GM04504 (cell line): Measurements from ENCODE around the gene TMC8.
A peak's percentile ranks its signal among the peaks of the same experiment; 100 is the strongest.
"Not testable (repeated sequence)": the region's sequence is repeated elsewhere in the genome, so short reads cannot be mapped to it uniquely, and the experiment has no call there.

Experiments
- DNase-seq: peaks from one replicate; pipeline ENCODE4 v3.0.0-alpha.2; 2012; ENCODE audit warnings: low read depth

The TMC8 gene

DNA sequence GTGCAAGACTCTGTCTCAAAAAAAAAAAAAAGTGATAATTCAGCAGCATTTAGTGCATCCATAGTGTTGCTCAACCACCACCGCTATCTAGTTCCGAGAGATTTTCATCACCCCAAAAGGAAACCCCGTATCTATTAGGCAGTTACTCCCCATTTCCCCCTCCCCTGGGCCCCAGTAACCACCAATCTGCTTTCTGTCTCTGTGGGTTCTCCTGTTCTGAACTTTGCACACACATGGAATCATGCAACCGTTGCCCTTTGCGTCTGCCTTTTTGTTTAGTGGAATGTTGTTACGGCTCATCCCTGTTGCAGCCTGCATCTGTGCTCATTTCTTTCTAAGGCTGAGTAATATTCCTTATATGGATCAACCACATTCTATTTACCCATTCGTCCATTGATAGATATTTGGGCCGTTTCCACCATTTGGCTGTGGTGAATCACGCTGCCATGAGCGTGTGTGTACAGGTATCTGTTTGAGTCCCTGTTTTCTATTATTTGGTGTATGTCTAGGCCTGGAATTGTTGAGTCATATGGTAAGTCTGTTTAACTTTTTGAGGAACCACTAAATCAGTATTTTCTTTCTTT is 29.1 kb downstream of the TMC8 start:
- DNase-seq = peak; percentile 24

- no peak for DNase-seq
Observed at GRCh38 chr17:78163881-78164747, 33.5 kb downstream of the TMC8 start.

- DNase-seq = no peak
Observed at GRCh38 chr17:78164748-78165607, 34.4 kb downstream of the TMC8 start.

DNA sequence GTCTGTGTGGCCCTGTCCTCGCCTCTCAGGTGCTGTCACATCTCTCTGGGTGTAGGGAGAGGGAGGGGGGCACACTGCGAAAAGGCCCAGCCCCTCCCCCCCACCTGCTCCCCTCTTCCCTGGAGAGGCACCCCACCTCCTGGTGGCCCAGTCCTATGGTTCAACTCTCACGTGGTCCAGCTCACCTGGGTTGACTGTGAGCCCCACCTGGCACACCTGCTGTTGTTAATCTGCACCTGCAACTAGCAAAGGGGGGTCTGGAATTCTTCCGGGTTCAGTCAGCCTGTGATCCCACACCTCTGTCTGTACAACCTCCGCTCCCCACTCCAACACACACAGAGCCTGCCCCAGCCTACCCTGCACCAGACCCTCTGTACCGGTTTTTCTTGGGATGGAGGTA is 35.8 kb downstream of the TMC8 start:
- no peak for DNase-seq

GRCh38 chr17:78168242-78168902 is 37.8 kb downstream of the TMC8 start, which contains the start of gene SYNGR2:
Gene SYNGR2, plus strand, starts transcription at chr17:78168581. Its CDS starts 36 bp downstream, at chr17:78168617.
- peak; percentile 27 for DNase-seq

DNA sequence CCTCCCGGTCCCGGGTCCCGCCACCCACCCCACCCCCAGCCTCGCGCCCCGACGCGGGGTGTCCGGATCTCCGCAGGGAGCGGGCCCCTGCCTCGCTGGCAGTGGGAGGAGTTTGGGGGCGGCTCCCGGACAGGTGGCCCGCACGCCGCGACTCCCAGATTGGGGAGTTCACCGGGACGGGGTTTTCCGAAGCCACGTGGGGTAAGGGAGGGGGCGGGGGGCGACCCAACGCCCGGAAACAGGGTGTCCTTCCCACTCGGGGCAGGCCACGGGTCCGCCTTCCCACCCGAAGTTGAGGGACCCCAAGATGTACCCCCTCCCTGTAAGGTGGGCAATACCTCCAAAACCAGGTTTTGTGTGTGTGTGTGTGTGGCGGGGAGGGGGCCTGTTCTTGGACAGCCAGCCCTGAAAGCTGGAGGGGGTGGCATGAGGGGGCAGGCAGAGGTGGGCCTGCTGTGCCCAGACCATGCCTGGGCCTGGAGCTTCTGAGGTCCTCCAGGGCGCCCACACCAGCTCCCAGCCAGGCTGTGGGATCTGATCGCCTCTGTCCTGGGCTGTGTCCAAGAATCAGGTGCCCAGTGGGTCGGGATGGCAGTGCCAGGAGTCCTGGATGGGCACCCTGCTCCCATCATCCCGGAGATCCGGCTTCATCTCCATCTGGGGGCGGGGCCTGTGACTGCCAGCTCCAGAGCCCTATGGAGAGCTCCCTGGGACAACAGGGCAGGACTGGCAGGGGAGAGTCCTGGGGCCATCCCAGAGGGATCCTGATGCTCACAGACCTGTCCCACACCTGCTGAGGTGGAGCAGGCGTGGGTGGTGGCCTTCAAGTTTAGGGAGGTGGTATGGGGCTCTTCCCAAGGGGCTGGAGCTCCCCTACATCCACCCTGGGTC is 38.6 kb downstream of the TMC8 start:
- DNase-seq = no peak

DNA sequence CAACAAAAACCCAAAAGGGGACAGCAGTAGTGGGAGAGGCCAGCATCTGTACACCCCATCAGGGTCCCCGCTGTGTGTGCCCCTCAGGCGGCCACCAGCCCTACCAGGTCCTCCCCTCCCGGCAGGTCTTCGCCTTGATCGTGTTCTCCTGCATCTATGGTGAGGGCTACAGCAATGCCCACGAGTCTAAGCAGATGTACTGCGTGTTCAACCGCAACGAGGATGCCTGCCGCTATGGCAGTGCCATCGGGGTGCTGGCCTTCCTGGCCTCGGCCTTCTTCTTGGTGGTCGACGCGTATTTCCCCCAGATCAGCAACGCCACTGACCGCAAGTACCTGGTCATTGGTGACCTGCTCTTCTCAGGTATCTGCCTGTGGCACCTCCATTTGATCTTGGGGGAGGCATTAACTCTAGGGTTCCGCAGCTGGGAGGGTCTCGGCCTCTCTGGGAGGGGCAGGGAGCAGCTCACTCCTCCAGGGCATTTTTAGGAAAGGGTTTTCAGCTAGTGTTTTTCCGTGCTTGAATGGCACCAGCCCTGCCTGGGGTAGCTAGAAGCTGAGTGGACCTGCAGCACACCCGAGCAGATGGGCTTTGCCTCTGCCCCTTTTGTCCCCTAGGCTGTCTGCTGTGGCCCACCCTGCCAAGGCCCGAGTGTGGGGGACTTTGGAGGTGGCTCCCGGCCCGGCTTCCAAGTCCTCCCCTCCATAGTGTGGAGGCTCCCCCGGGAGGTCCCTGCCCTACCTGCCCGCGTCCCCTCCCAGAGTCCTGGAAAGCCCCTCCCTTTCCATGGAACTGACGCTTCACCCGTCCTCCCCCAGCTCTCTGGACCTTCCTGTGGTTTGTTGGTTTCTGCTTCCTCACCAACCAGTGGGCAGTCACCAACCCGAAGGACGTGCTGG is 40.4 kb downstream of the TMC8 start:
- no peak for DNase-seq

- DNase-seq = not testable (repeated sequence)
Observed at GRCh38 chr17:78171591-78172248, 41.1 kb downstream of the TMC8 start.

DNA sequence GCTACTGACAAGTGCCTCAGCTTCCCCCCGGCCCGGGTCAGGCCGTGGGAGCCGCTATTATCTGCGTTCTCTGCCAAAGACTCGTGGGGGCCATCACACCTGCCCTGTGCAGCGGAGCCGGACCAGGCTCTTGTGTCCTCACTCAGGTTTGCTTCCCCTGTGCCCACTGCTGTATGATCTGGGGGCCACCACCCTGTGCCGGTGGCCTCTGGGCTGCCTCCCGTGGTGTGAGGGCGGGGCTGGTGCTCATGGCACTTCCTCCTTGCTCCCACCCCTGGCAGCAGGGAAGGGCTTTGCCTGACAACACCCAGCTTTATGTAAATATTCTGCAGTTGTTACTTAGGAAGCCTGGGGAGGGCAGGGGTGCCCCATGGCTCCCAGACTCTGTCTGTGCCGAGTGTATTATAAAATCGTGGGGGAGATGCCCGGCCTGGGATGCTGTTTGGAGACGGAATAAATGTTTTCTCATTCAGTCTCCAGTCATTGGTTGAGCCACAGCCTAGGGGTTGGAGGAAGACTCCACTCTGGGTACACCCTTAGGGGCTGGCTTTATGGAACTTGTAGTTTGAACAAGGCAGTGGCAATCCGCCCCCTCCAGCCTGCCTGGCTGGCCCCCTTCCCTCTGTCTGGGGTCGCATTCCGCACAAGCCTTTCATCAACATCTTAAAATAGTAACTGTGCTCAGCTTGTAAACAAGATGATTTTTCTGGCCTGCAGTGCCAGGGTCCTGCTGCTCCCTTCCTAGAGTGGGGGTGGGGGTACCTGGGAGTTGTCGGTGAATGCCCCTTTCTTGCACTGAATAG is 41.9 kb downstream of the TMC8 start:
- DNase-seq = no peak

DNA sequence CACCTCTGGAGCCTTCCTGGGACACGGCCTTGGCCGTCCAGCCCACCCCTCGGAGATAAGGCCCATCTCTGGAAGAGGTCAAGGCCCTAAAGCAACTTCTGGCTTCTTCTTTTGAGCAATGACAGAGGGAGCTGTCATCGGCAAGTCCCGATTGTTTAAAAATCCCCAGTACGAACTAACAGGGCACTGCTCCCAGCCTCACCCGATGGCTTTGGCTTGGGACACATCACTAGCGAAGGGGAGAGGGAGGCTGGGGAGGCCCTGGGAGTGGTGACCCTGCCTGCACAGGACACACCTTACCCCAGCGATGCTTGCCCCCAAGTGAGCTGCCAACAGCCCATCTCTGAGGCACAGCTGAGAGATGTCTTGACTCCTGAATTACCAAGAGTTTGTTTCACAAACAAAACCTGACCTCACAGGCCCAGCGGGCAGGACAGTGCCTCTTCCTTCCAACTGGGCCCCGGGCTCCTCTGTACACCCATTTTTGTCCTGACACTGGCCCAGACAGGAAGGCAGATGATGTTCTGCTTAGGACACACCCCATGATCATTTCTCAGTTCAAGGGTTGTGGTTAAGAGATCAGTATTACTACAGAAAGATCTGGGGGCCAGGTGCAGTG is 42.6 kb downstream of the TMC8 start:
- DNase-seq = no peak

GRCh38 chr17:78174346-78174869 is 43.8 kb downstream of the TMC8 start:
- no peak for DNase-seq

DNA sequence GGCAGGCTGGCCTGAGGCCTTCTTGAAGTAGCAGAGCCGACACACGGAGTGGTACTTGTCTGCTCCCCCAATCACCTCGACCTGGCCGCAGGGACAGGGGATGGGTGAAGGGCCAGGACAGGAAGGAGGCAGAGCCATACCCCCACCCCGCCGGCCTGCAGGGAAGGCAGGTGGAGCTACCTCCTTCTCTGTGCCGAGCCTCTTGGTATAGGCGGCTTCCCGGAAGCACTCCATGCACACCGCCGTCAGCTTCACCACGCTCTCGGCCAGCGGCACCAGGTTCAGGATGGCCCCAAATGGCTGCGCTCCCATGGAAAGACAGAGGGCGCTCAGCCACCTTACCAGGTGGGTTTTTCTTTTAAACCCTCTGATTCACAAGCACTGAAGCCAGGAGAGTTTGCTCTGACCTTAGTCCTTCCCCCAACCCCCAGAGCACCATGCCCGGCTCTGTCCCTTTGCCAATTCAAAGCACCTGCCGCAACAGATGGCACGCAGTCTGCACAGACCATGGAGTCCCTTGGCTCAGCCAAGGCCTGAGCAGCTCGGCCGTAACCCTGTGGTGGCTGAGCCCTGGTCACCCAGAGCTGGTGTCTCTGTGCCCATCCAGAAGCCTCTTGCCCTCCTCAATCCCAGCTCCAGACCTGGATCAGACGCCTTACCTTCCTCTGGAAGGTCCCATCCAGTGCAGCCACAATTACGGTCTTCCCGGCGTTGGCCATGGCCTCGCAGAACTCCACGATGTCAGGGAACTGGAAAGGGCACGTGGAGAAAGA is 44.5 kb downstream of the TMC8 start:
- no peak for DNase-seq

DNA sequence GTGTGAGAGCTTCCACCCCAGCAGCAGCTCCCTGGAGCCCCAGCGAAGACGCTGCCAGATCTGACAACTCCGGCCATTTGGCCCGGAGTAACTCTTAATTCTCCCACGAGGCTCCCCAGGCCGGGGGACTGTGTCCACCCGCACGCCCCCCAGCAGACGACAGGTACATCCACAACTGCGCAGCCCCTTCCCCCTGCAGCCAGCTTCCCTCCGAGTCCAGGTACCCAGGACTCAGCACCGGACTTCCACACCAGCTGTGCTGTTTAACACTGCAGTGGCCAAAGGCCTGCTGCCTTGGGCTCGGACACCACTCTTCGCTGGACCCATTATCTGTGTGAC is 45.0 kb downstream of the TMC8 start:
- DNase-seq = no peak

- no peak for DNase-seq
Observed at GRCh38 chr17:78176548-78177025, 46.0 kb downstream of the TMC8 start.

DNA sequence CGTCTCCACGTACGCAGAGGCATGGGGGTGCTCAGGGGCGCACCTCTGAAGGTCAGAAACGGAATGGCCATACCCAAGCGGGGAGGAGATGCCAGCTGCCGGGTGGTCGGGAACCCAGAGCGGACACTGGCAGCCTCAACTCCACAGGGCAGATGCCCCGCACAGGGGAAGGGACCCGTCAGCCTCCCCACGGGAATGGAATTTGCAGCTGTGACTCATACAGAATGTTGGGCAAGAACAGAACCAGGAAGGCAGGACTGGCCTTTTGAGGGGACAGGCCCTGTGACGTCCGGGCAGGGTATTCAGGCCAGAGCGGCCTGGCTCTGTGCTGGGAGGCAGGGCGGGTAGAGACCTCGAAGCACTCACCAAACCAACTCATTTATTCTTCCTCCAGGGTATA is 48.8 kb downstream of the TMC8 start:
- no peak for DNase-seq

DNA sequence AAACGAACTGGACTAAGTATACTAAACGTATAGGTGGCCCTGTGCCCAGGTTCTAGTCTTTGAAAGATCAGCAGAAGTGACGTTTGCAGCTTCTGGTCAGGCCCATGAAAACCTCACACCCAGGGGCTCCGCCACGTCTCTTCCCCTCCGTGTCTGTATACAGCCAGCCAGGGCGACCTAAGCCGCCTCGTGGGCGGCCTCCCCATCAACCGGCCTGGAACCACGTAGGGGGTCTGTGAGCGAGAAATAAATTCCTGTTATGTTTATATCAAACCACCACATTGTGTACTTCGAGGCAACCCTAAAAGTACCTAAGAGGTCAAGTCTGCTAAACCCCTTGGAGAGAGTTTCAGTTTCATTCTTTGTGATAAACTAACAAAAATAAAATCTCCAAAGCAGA is 49.5 kb downstream of the TMC8 start:
- no peak for DNase-seq

- DNase-seq = no peak
Observed at GRCh38 chr17:78180508-78180907, 49.9 kb downstream of the TMC8 start.
